ENCODE results near the gene KCNMB3.
"Not testable (repeated sequence)": the region's sequence is repeated elsewhere in the genome, so short reads cannot be mapped to it uniquely, and the experiment has no call there.

KCNMB3 gene

GRCh38 chr3:179278151-179278550 is 27.2 kb upstream of the KCNMB3 start:
- H3K36me3 ChIP-seq (ENCODE audit: control insufficient read depth in 1 of 2, insufficient read depth in 2 of 2, low read depth in 1 of 2, low read length in 2 of 2), result no peaks in the 10 kb centered on the region
- H2AK5ac ChIP-seq (ENCODE audit: low read length, severe bottlenecking), result no peak overlapping the region
- H3K4me3 ChIP-seq (ENCODE audit: insufficient read depth in 1 of 2, low read depth in 1 of 2, low read length in 2 of 2), result no peak overlapping the region
- no peak overlapping the region for H2AFZ ChIP-seq (ENCODE audit: low read depth, low read length)
- 100% methylated on average over 1 of the region's 1 CpG for WGBS
- H3K9ac ChIP-seq (ENCODE audit: low read length), result no peak overlapping the region
- H3K18ac ChIP-seq (ENCODE audit: low read depth in 1 of 2, low read length in 2 of 2), result no peak overlapping the region
- no peak overlapping the region for H2BK12ac ChIP-seq (ENCODE audit: low read length in 2 of 2)
- peaks cover 0 to 7% of the 10 kb centered on the region in 2 experiments for H3K27me3 ChIP-seq (ENCODE audit: control insufficient read depth in 1 of 2, insufficient read depth in 1 of 2, low read length in 2 of 2)
- no peak overlapping the region for H3K14ac ChIP-seq (ENCODE audit: low read length in 2 of 2)
- no peak overlapping the region for H2BK5ac ChIP-seq (ENCODE audit: low read depth, low read length, poor library complexity, severe bottlenecking)
- no peaks in the 10 kb centered on the region for H3K9me3 ChIP-seq (ENCODE audit: control insufficient read depth, low read length)
- H3K4me2 ChIP-seq (ENCODE audit: low read length, poor library complexity, severe bottlenecking), result no peak overlapping the region
- H2BK120ac ChIP-seq (ENCODE audit: low read depth, low read length), result no peak overlapping the region
- H3K4ac ChIP-seq (ENCODE audit: low read depth in 1 of 2, low read length in 2 of 2), result no peak overlapping the region
- no peaks in the 10 kb centered on the region for H3K79me1 ChIP-seq (replicated peaks; ENCODE audit: low read length, poor library complexity, severe bottlenecking)
- no peak overlapping the region for H3K23ac ChIP-seq (ENCODE audit: low read length in 2 of 2)
- no peak overlapping the region for H4K91ac ChIP-seq (ENCODE audit: low read length)
- no peaks in the 10 kb centered on the region for H3K4me1 ChIP-seq (ENCODE audit: control insufficient read depth, insufficient read depth, low read depth, low read length)
- H3K27ac ChIP-seq (ENCODE audit: low read length, poor library complexity, severe bottlenecking), result no peak overlapping the region
- no peak overlapping the region for H4K8ac ChIP-seq (ENCODE audit: low read length)
- DNase-seq, result no peak
- no peak overlapping the region for H2BK15ac ChIP-seq (ENCODE audit: low read depth, poor library complexity, severe bottlenecking)

GRCh38 chr3:179276743-179277142 is 25.8 kb upstream of the KCNMB3 start:
- Histone ChIP-seq H3K4me2 (ENCODE audit: low read length, poor library complexity, severe bottlenecking) (no peak overlapping the region), H3K27me3 (ENCODE audit: control insufficient read depth in 1 of 2, insufficient read depth in 1 of 2, low read length in 2 of 2) (peaks cover 0 to 7% of the 10 kb centered on the region in 2 experiments), H3K36me3 (ENCODE audit: control insufficient read depth in 1 of 2, insufficient read depth in 2 of 2, low read depth in 1 of 2, low read length in 2 of 2) (no peaks in the 10 kb centered on the region), H4K8ac (ENCODE audit: low read length) (no peak overlapping the region), H3K4me3 (ENCODE audit: insufficient read depth in 1 of 2, low read depth in 1 of 2, low read length in 2 of 2) (no peak overlapping the region), H3K14ac (ENCODE audit: low read length in 2 of 2) (no peak overlapping the region), H2AFZ (ENCODE audit: low read depth, low read length) (no peak overlapping the region), H2BK12ac (ENCODE audit: low read length in 2 of 2) (no peak overlapping the region), H3K18ac (ENCODE audit: low read depth in 1 of 2, low read length in 2 of 2) (no peak overlapping the region), H3K9me3 (ENCODE audit: control insufficient read depth, low read length) (no peaks in the 10 kb centered on the region), H3K23ac (ENCODE audit: low read length in 2 of 2) (no peak overlapping the region), H2BK5ac (ENCODE audit: low read depth, low read length, poor library complexity, severe bottlenecking) (no peak overlapping the region), H3K27ac (ENCODE audit: low read length, poor library complexity, severe bottlenecking) (no peak overlapping the region), H3K9ac (ENCODE audit: low read length) (no peak overlapping the region), H3K79me1 (replicated peaks; ENCODE audit: low read length, poor library complexity, severe bottlenecking) (no peaks in the 10 kb centered on the region), H3K4me1 (ENCODE audit: control insufficient read depth, insufficient read depth, low read depth, low read length) (no peaks in the 10 kb centered on the region), H2BK120ac (ENCODE audit: low read depth, low read length) (no peak overlapping the region), H4K91ac (ENCODE audit: low read length) (no peak overlapping the region), H2BK15ac (ENCODE audit: low read depth, poor library complexity, severe bottlenecking) (no peak overlapping the region), H3K4ac (ENCODE audit: low read depth in 1 of 2, low read length in 2 of 2) (no peak overlapping the region), H2AK5ac (ENCODE audit: low read length, severe bottlenecking) (no peak overlapping the region)
- 88% methylated on average over 1 of the region's 3 CpGs for WGBS
- DNase-seq, result no peak

GRCh38 chr3:179276001-179276400 is 25.1 kb upstream of the KCNMB3 start:
- Histone ChIP-seq H3K14ac (ENCODE audit: low read length in 2 of 2) (no peak overlapping the region), H3K4me2 (ENCODE audit: low read length, poor library complexity, severe bottlenecking) (no peak overlapping the region)

GRCh38 chr3:179274434-179274833 is 23.5 kb upstream of the KCNMB3 start:
- H2BK120ac ChIP-seq (ENCODE audit: low read depth, low read length); H3K14ac ChIP-seq (ENCODE audit: low read length in 2 of 2); H2AFZ ChIP-seq (ENCODE audit: low read depth, low read length); H2AK5ac ChIP-seq (ENCODE audit: low read length, severe bottlenecking); H2BK15ac ChIP-seq (ENCODE audit: low read depth, poor library complexity, severe bottlenecking); H2BK5ac ChIP-seq (ENCODE audit: low read depth, low read length, poor library complexity, severe bottlenecking); H3K27ac ChIP-seq (ENCODE audit: low read length, poor library complexity, severe bottlenecking); H3K4ac ChIP-seq (ENCODE audit: low read depth in 1 of 2, low read length in 2 of 2); H3K9me3 ChIP-seq (ENCODE audit: control insufficient read depth, low read length); H3K9ac ChIP-seq (ENCODE audit: low read length); DNase-seq; H4K8ac ChIP-seq (ENCODE audit: low read length); H3K18ac ChIP-seq (ENCODE audit: low read depth in 1 of 2, low read length in 2 of 2); H4K91ac ChIP-seq (ENCODE audit: low read length); H3K4me2 ChIP-seq (ENCODE audit: low read length, poor library complexity, severe bottlenecking); H3K79me1 ChIP-seq (replicated peaks; ENCODE audit: low read length, poor library complexity, severe bottlenecking); H3K27me3 ChIP-seq (ENCODE audit: control insufficient read depth in 1 of 2, insufficient read depth in 1 of 2, low read length in 2 of 2); H3K4me1 ChIP-seq (ENCODE audit: control insufficient read depth, insufficient read depth, low read depth, low read length); H3K36me3 ChIP-seq (ENCODE audit: control insufficient read depth in 1 of 2, insufficient read depth in 2 of 2, low read depth in 1 of 2, low read length in 2 of 2); H2BK12ac ChIP-seq (ENCODE audit: low read length in 2 of 2); H3K4me3 ChIP-seq (ENCODE audit: insufficient read depth in 1 of 2, low read depth in 1 of 2, low read length in 2 of 2); H3K23ac ChIP-seq (ENCODE audit: low read length in 2 of 2): not testable (repeated sequence)
- no CpG with 5 or more reads among the region's 2 CpGs for WGBS

More at GRCh38 chr3:179276001-179276400, 25.1 kb upstream of the KCNMB3 start:
- Histone ChIP-seq H2BK5ac (ENCODE audit: low read depth, low read length, poor library complexity, severe bottlenecking) (no peak overlapping the region), H2BK15ac (ENCODE audit: low read depth, poor library complexity, severe bottlenecking) (no peak overlapping the region), H3K4me3 (ENCODE audit: insufficient read depth in 1 of 2, low read depth in 1 of 2, low read length in 2 of 2) (no peak overlapping the region), H3K4me1 (ENCODE audit: control insufficient read depth, insufficient read depth, low read depth, low read length) (no peaks in the 10 kb centered on the region), H2AFZ (ENCODE audit: low read depth, low read length) (no peak overlapping the region), H3K18ac (ENCODE audit: low read depth in 1 of 2, low read length in 2 of 2) (no peak overlapping the region), H3K27me3 (ENCODE audit: control insufficient read depth in 1 of 2, insufficient read depth in 1 of 2, low read length in 2 of 2) (peaks cover 0 to 7% of the 10 kb centered on the region in 2 experiments), H4K91ac (ENCODE audit: low read length) (no peak overlapping the region), H3K23ac (ENCODE audit: low read length in 2 of 2) (no peak overlapping the region), H3K27ac (ENCODE audit: low read length, poor library complexity, severe bottlenecking) (no peak overlapping the region), H3K9ac (ENCODE audit: low read length) (no peak overlapping the region), H4K8ac (ENCODE audit: low read length) (no peak overlapping the region), H2BK12ac (ENCODE audit: low read length in 2 of 2) (no peak overlapping the region), H3K4ac (ENCODE audit: low read depth in 1 of 2, low read length in 2 of 2) (no peak overlapping the region), H3K36me3 (ENCODE audit: control insufficient read depth in 1 of 2, insufficient read depth in 2 of 2, low read depth in 1 of 2, low read length in 2 of 2) (no peaks in the 10 kb centered on the region), H2BK120ac (ENCODE audit: low read depth, low read length) (no peak overlapping the region), H2AK5ac (ENCODE audit: low read length, severe bottlenecking) (no peak overlapping the region), H3K79me1 (replicated peaks; ENCODE audit: low read length, poor library complexity, severe bottlenecking) (no peaks in the 10 kb centered on the region), H3K9me3 (ENCODE audit: control insufficient read depth, low read length) (no peaks in the 10 kb centered on the region)
- WGBS, result 67% methylated on average over 2 of the region's 3 CpGs
- DNase-seq, result no peak

Data from mesenchymal stem cell (in vitro differentiated cells and primary cell).